NCI-H2107 treated with DMSO at 0.1 percent for 48 hours (cell line): ENCODE results near the gene EMP2.
"Not testable (repeated sequence)": the region's sequence is repeated elsewhere in the genome, so short reads cannot be mapped to it uniquely, and the experiment has no call there.

ENCODE experiments used
- DNase-seq: peaks from one replicate; lab custom pipeline; 2025; ENCODE audit not compliant: unreplicated experiment; lab: John Stamatoyannopoulos, UW

EMP2 gene

DNA sequence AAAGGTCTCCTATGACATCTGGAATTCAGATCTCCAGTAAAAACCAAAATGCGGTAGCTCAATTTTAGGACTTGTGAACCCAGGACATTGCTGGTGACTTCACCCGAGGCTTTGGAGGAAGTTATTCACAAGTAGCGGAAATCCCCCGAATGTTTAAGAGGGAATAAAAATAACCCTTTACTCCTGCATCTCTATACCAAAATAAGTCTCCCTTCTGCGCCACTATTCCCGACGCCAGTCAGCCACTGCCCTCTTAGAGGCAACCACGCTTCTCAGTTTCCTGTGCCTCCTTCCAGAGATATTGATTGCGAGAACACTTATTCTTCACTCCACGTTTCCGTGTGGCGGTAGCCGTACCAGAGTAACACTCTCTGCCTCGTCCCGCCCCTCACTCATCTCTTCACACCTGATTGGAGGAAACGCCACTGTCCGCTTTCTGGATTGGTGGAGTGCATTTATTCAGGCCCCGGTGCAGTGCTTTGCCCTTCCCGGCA is 27.4 kb downstream of the EMP2 start:
- no peak for DNase-seq

DNA sequence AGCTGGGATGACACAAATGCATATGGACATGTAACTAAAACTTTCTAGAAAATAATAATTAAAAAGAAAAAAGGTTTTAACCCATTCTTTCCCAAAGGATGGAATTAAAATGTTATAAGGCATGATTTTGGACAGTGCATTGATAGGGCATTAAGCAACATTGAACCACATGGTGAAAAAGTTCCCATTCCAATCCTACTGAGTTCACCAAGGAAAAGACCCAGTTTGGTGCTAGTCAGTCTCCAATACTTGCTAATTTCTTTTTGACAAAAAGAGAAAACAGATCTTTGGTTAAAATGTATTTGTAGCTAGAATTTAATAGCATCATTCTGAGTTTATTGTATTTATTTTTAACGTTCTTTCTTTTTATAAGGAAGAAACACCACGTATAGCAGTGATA is 28.1 kb downstream of the EMP2 start:
- no peak for DNase-seq

DNA sequence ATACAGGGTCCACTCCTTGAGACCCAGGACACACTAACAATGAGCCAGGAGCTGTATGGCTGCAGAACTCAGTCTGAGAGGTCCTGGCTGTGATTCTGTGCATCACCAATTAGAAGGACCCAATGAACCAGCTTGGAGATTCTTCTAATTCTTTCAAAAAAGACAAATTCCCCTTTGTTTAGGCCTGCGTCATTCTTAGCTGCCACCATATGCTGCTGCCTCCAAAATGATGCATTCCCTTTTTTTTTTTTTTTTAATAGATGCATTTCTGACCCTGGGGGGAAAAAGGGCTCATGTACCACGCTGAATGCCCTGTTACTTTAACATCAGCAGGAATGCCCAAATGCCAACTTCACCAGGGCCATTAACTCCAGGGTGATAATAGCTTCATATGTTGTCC is 28.5 kb downstream of the EMP2 start:
- DNase-seq = no peak

DNA sequence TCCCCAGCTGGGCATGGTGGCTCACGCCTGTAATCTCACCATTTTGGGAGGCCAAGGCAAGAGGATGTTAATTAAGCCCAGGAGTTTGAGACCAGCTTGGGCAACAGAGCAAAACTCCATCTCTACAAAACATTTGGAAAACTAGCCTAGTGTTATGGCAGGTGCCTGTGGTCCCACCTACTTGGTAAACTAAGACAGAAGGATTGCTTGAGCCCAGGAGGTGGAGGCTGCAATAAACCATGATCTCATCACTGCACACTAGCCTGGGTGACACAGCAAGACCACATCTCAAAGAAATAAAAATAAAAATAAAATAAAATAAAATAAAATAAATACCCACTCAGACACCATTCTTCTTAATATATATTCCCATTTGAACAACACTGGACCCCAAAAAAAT is 32.0 kb downstream of the EMP2 start:
- DNase-seq = no peak

DNA sequence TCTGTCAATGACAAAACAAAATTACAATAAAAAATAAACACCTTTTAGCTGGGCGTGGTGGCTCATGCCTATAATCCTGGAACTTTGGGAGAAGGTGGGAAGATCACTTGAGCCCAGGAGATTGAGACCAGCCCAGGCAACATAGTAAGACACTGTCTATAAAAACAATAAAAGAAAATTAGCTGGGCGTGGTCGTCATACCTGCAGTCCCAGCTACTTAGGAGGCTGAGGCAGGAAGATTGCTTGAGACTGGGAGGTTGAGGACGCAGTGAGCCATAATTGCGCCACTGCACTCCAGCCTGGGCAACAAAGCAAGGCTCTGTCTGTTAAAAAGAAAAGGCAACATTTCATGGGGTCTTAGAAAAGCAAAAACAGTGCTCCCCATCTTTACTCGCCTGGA is 32.7 kb downstream of the EMP2 start:
- DNase-seq = no peak

DNA sequence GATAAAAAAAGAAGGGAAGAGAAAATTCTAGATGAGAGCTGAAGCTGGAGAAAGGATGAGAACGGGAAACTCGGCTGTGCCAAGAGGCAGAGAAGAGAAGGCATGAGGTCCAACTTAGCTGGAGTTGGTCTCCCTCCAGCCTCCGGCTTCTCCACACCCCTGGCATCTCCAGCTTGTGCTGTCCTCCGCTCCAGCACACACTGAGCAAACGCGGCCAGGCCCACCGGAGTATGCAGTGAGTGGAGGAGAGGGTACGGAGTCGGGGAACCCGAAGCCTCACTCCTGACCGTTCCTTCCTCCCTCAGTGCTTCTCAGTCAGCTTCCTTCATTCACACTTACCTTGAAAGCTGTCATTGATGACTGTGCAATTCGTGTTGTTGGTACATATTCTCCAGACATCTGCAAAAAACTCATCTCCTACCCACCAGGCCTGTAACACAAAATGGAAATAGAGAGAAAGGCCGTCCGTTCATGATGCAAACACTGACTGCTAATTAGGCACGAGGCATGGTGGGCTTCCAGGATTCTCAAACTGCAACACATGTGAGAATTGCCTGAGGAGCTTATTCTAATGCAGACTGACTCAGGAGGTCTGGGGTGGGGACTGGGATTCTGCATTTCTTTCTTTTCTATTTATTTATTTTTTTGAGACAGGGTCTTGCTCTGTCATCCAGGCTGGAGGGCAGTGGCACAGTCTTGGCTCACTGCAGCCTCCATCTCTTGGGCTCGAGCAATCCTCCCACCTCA is 37.0 kb downstream of the EMP2 start:
- no peak for DNase-seq

DNA sequence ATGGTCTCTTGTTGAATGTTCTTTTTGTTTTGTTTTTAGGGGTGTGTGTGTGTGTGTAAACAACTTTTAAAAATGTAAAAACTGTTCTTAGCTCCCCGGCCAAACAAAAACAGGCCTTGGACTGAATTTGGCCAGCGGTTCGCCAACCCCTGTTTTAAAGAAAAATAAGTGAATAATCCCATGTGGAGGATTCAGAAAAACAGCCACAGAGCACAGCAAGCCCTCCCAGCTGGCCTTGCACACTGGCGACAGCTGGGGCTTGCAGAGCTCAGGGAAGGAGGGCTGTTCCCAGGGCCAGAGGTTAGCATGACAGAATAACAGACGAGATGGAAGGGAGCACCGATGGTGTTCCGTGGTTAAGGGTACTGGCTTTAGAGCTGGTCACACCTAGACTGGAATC is 39.0 kb downstream of the EMP2 start:
- no peak for DNase-seq

DNA sequence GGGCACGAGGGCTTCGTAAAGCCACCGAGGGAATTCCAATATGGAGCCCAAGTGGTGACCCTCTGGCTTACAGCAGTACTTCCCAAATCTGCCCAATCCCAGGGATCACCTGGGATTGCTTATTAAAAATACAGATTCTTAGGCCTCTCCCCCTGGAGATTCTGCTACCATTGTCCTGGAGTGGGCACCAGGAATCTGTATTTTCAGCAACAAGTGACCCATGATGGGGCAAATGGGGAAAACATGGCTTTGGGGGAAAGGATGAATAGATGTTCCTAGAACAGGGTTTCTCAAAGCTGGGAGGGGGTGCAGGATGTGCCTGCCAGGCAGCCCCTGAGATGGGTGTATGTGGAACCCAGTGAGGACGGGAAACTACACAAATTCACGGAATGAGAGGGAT is 40.6 kb downstream of the EMP2 start:
- no peak for DNase-seq

DNA sequence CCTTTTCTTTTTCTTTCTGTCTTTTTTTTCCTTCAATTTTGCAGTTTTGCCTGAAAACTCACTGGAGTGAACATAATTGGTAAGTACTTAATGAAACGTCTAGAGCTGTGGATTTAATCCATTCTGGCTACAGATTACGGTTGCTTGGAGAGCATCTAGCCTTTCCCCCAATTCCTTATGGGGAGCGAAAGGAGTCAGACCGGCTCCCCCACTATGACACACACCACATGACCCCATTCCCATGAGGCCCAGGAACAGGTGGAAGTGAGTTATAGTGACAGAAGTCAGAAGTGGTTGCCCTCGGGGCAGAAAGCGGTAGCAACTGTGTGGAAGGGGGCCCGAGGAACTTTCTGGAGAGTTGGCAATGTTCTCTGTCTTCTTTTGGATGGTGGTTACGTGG is 41.2 kb downstream of the EMP2 start:
- DNase-seq = no peak

DNA sequence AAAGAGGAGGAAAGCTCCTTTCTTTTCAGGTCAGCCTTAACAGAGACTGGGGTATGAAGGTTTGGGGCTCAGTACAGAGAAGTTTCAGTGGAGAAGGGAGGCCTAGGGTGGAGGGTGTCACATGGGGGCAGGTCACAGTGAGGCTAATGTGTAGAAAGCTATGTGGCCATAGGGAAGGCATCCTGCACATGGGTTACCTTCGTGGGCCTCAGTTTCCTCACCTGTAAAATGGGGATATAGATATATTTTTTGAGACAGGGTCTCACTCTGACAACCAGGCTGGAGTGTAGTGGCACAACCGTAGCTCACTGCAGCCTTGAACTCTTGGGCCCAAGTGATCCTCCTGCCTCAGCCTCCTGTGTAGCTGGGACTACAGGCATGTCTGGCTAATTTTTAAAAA is 41.8 kb downstream of the EMP2 start:
- no peak for DNase-seq

DNA sequence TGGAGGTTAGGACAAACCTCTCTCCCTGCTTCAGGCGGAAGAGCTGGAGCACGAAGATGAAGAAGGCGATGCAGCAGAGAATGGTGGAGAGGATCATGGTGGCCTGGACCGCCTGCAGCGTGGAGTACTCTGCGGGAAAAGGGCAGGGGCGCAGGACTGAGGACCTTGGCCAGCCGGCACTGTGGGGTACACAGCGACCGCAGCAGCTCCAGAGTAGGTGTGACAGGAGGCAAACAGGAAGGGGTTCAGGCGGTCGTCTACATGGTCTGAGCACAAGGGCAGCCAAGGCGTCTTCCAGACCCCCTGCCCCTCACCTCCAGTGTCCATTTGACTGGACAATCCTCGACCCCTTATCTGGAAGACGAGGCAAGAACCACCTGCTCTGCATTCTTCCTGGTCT is 42.5 kb downstream of the EMP2 start:
- DNase-seq = no peak

DNA sequence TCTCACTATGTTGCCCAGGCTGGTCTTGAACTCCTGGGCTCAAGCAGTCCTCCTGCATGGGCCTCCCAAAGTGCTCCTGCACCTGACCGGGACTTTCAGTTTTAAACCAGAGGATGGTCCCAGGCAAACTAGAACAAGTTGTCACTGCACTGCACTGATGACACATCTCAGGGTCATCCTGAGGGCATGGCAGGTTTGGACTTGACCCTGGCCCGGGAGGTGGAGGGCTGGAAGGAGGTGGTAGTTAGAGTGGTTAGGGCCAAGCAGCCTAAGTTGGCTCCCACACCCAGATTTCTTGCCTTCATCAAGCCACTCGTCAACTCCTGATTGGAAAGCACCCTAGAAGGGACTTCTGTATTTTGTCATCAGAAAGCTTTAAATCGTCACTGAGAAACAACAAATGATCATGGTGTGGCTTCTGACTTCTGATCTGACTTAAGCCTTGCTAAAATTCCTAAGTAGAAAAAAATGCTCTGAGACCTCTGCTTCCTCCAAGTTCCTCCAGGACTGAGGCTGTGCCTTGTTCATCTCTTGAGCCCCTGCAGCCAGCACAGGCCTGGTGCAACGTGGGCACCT is 43.5 kb downstream of the EMP2 start:
- DNase-seq = no peak

DNA sequence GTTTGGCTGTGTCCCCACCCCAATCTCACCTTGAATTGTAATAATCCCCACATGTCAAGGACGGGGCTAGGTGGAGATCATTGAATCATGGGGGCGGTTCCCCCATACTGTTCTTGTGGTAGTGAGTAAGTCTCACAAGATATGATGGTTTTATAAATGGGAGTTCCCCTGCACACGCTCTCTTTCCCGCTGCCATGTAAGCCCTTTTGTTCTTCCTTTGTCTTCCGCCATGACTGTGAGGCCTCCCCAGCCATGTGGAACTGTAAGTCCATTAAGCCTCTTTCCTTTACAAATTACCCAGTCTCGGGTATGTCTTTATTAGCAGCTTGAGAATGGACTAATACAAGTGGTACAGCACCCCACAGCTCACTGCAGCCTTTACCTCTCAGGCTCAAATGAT is 44.1 kb downstream of the EMP2 start:
- DNase-seq = not testable (repeated sequence)

DNA sequence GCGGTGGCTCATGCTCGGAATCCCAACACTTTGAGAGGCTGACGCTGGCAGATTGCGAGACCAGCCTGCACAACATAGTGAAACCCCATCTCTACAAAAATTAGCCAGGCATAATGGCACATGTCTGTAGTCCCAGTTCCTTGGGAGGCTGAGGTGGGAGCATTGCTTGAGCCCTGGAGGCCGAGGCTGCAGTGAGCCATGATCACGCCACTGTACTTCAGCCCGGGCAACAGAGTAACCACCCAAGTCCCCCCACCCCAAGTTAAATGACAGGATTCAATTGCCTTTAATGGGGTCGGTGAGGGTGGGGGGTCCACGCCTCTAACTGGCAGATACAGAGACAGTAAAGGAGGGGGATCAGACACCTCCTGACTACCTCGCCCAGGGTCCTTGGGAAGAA is 44.9 kb downstream of the EMP2 start:
- DNase-seq = no peak

DNA sequence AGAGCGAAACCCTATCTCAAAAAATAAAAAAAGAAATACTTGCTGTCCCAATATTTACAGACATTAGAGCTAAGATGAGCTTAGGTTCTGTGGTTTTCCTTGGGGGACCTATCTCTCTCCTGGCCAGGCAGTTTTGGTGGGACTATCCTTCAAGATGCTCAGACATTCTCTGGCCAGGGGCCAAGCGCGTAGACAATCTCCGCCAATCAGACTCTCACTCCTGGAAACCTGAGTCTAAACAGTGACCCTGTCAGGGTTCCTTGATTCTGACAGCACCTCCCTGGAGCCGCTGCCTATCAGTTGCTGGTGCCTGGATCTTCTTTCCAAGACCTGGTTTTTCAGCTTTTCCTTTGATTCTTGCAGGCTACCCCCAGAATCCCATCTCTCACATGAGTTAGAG is 45.6 kb downstream of the EMP2 start:
- no peak for DNase-seq

DNA sequence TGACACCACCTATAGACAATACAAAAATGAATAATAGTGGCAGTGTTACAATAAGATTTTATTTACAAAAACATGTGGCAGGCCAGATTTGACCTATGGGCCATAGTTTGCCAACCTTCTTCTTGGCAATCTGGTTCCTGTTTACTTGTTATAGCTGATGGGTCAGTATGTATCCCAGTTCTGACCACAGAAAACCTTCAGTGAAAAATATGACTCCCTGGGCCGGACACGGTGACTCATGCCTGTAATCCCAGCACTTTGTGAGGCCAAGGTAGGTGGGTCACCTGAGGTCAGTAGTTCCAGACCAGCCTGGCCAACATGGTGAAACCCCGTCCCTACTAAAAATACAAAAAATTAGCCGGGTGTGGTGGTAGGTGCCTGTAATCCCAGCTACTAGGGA is 46.8 kb downstream of the EMP2 start:
- DNase-seq = not testable (repeated sequence)

DNA sequence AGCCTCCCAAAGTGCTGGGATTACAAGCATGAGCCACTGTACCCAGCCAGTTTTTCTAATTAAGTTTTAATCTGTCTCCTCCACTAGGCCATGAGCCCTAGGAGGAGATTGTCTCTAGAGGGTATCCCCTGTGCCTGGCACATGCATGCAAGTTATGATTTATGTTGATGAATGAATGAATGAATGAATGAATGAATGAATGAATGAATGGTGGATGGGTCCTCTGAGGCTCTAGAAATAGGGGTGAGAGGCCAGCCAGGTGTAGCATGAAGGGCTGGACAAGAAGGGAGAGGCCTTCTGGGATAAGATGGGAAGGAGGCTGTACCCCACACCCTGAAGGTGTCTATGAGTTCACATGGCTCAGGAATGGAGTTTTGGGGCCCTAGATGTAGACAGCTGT is 48.8 kb downstream of the EMP2 start:
- DNase-seq = no peak

DNA sequence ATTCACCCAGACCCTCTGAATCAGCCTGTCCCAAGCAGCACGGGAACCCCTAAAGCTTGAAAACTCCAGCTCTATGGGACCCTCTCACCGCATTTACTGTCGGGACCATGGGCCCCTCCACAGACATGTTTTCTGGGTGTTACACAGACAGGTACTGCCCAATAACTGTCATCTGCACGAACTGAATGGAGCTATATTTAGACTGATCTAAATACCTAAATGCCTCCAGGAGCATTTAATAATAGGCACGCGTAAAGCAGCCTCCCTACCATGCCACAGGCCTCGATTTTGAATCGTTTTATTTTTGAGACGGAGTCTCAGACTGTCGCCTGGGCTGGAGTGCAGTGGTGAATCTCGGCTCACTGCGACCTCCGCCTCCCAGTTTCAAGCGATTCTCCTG is 49.7 kb downstream of the EMP2 start:
- DNase-seq = no peak

DNA sequence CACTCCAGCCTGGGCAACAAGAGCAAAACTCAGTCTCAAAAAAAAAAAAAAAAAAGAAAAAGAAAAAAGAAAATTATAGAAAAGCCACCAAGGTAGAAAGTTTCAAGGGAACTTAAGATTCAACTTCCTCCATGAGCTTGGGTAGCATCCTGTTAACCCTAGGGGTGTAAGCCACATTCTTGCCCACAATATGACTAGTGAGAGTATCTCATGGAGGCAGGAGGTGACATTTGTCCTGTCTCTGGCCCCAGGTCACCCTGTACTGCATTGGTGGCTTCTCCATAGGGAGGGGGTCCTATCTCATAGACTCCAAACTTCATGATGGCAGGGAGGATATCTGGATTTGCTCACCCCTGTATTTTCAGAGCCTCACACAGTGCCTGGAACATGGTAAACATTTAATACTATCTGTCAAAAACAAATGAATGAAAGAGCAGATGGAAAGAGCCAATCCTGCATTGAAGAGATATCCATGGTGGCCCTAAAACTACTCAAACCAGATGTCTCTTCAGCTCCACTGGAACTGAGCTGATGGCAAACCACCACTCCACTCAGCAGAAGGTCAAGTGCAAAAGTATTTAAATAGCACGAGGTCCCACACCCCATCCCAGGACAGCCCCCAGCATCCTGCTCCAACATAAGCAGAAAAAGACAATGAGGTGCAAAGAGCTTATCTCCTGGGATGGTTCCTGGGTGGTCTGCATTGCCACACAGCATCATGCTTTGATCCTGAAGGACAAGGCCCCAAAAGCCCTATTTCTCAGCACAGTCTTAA is 50.3 kb downstream of the EMP2 start:
- no peak for DNase-seq

DNA sequence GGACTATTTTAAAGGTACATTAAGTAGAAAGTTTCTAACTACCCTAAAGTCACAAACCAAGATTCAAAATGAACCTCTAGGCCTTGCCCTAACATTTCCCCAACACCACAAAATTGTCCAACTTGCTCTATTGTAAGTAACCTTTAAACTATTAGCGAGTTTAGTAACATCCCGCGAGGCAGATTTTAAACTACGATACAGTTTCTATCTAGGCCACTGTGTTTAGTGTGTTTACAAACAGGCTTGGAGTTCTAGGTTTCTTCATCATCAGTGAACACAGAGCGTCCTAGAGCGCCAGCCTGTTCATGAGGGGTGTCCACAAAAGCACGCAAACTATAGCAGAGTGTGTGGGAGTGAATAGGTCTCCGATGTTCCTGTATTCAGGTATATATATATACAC is 51.8 kb downstream of the EMP2 start:
- DNase-seq = no peak

DNA sequence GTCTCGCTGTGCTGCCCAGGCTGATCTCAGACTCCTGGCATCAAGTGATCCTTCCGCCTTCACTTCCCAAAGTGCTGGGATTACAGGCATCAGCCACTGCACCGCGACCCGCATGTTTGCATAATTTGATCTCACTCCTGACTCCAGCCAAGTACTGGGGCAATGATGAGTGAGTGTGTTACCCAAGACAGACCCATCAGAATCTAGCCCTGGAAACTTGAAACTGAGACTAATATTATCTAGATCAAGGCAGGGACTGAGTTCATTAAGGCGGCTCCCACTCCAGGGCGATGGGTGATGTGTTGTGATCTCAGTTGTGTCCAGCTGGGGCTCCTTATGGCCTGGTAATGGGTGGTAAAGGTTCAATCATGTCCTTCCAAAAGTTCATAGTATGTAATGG is 53.4 kb downstream of the EMP2 start:
- no peak for DNase-seq

DNA sequence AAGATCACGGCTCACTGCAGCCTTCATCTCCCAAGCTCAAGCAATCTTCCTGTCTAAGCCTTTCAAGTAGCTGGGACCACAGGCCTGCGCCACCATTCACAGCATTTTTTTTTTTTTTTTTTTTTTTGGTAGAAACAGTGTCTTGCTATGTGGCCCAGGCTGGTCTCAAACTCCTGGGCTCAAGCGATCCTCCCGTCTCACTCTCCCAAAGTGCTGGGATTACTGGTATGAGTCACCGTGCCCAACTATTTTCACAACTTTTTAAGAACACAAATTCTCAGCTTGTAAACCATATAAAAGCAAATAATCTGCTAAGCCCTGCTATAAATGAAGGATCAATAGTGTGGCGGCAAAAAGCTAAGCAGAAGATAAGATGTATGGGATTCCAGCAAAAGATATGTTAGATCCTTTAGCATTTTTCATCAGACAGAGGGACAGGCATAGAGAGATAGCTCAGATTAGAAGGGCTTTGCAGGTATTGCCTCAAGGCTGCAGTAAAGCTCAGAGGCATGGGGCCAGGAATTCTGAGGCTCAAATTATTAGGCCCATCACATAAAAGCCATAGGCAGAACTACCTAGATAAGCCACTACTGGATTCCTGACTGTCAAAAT is 55.1 kb downstream of the EMP2 start:
- DNase-seq = no peak
